GM21723 (cell line): ENCODE data around the gene ZNF37A.
"Not testable (repeated sequence)": the region's sequence is repeated elsewhere in the genome, so short reads cannot be mapped to it uniquely, and the experiment has no call there.

Source experiments
- ATAC-seq: cut with Tn5 transposase; IDR thresholded peaks from one replicate; pipeline ENCODE4 v1.9.1; 2021; ENCODE audit warnings: mild to moderate bottlenecking, moderate library complexity; ENCODE audit not compliant: unreplicated experiment

The ZNF37A gene

GRCh38 chr10:38094158-38094926 lies at the start of gene ZNF37A:
TSS of gene ZNF37A (plus strand) at chr10:38094337. CDS start at chr10:38096618, 2,281 bp downstream.
- ATAC-seq = peak; percentile 97

DNA sequence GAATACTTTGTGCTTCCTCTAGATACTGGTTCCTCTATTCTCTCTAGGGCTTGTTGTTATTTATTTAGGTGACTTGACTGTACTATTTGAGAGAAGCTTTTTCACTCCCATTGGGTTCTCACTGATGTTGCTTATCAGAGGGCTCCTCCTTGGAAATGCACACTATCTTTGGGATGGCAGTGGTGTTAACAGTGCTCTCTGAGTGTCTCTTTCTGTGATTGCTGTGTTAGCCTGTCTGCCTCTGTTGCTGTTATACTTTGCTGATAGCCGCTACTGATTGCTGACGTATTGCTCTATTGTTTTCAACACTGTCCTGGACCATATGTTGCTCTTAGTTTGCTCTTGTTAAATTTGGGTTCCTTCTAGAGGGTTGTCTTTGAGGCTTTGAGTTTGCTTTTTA lies 49.0 kb upstream of the ZNF37A start:
- no peak for ATAC-seq

DNA sequence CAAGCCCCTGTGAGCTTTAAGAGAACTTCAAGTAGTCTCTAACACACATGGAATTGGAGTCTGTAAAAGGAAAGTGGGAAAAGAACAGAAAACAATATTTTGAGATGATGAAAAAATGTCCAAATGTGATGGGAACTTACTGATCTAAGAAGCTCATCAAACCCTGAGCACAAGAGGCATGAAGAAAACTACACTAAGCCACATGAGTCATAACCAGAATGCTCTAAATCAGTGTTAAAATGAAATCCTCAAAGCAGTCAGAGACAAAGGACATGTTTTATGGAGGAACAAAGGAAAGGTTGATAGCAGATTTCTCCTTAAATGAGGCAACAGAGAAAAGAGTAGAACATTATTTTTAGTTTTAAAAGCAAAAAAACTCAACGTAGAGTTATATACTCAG lies 46.5 kb upstream of the ZNF37A start:
- ATAC-seq = peak; percentile 63

DNA sequence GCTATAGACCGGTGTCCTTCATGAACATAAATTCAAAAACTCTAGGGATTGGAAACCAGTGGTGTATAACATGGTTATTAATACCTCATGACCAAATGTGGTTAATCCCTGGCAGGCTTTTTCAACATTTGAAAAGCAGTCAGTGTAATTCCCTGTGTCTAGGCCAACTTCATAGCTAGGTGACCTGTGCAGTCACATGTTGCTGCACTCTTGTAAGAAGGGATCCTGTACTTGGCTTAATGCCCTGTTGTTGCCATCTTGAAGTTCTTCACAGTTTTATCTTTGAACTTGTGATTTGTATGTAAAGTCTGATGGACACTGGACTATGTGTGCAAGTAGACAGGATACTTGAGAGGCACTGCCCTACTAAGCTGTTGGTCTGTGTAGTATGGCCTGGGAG lies 43.9 kb upstream of the ZNF37A start:
- no peak for ATAC-seq

DNA sequence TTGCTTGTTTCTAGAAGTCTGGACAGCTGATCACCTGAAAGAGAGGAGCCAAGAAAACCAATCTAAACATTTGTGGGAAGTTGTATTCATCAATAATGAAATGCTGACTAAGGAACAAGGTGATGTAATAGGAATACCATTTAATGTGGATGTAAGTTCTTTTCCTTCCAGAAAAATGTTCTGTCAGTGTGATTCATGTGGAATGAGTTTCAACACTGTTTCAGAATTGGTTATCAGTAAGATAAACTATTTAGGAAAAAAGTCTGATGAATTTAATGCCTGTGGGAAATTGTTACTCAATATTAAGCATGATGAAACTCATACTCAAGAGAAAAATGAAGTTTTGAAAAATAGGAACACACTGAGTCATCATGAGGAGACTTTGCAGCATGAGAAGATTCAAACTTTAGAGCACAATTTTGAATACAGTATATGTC lies 39.8 kb upstream of the ZNF37A start:
- ATAC-seq = no peak

- not testable (repeated sequence) for ATAC-seq
These were observed 38.8 kb upstream of the ZNF37A start for GRCh38 chr10:38055274-38055894.

GRCh38 chr10:38069663-38070062 lies 24.5 kb upstream of the ZNF37A start:
- not testable (repeated sequence) for ATAC-seq

- ATAC-seq = no peak
These were observed 23.6 kb upstream of the ZNF37A start for GRCh38 chr10:38070501-38070900.

DNA sequence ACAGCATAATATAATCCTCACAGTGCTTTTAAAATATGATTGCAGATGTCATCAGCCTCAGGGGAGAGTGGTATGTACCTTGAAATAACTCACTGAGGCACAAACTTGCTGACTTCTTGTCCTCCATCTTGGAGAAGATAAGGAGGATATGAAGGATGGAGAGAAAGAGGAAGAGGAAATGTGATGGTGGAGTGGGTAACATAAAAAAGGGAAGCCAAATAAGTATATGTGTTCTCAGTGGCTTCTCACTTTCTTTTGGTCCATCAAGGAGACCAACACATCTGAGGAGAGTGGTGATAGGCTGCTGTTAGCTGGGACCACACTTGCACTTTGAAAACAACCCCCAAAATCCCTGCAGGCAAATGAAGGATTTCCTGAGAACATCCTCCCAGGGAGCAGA lies 21.6 kb upstream of the ZNF37A start:
- ATAC-seq = no peak

- no peak for ATAC-seq
These were observed 17.4 kb upstream of the ZNF37A start for GRCh38 chr10:38076687-38077086.

DNA sequence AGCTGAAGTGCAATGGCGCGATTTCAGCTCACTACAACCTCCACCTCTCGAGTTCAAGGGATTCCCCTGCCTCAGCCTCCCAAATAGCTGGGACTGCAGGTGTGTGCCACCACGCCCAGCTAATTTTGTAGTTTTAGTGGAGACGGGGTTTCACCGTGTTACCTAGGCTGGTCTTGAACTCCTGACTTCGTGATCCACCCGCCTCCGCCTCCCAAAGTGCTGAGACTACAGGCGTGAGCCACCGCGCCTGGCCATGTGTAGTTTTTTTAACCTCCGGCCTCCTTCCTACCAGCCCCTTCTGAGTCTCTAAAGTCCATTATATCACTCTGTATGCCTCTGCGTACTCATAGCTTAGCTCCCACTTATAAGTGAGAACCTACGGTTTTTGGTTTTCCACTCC lies 819 bp upstream of the ZNF37A start:
- ATAC-seq = not testable (repeated sequence)

- peak; percentile 20 for ATAC-seq
These were observed 350 bp upstream of the ZNF37A start for GRCh38 chr10:38093816-38094157.

GRCh38 chr10:38094927-38095574 lies 914 bp downstream of the ZNF37A start:
- ATAC-seq = no peak

GRCh38 chr10:38102880-38103279 lies 8.7 kb downstream of the ZNF37A start:
- no peak for ATAC-seq

- no peak for ATAC-seq
These were observed 9.6 kb downstream of the ZNF37A start for GRCh38 chr10:38103756-38104155.

DNA sequence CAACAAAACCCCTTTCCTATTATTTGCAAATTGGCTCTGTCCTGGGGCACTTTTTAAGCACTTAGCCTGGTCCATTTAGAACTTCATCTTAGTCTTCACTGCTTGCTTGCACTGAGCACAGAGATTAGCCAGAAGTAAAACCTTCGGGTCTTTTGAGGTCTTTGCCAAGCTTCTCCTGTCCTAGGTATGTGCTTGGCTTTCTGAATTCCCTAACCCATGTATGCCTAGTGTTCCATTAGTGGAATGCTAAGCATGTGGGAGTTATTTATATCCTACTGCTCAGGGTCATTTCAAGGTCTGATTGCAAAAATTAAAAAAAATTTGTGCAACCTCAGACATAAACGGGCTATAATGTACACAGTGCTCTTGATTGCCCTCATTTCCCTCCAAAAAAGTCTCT lies 18.0 kb downstream of the ZNF37A start:
- ATAC-seq = no peak

DNA sequence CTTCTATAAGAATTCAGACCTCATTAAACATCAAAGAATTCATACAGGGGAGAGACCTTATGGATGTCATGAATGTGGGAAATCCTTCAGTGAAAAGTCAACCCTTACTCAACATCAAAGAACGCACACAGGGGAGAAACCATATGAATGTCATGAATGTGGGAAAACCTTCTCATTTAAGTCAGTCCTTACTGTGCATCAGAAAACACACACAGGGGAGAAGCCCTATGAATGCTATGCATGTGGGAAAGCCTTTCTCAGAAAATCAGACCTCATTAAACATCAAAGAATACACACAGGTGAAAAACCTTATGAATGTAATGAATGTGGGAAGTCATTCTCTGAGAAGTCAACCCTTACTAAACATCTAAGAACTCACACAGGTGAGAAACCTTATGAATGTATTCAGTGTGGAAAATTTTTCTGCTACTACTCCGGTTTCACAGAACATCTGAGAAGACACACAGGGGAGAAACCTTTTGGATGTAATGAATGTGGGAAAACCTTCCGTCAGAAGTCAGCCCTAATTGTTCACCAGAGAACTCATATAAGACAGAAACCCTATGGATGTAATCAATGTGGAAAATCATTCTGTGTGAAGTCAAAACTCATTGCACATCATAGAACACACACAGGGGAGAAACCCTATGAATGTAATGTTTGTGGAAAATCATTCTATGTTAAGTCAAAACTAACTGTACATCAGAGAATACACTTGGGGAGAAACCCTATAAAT lies 24.1 kb downstream of the ZNF37A start:
- no peak for ATAC-seq

GRCh38 chr10:38119038-38119437 lies 24.9 kb downstream of the ZNF37A start:
- ATAC-seq = no peak

GRCh38 chr10:38127812-38128211 lies 33.7 kb downstream of the ZNF37A start:
- no peak for ATAC-seq

- no peak for ATAC-seq
These were observed 49.5 kb downstream of the ZNF37A start for GRCh38 chr10:38143587-38143986.

GRCh38 chr10:38146579-38147333 lies 52.6 kb downstream of the ZNF37A start:
- no peak for ATAC-seq
